Mammary epithelial cell (primary cell): ENCODE measurements around the gene SMIM28.

Experiments used
- EZH2 ChIP-seq: IDR thresholded peaks from 2 replicates; pipeline ENCODE4 v1.6.1; 2012; ENCODE audit warnings: low read length, inconsistent platforms, borderline replicate concordance
- TF ChIP-seq, protein P1 (sequence below), 2 donors: IDR thresholded peaks in 1 of 2; conservative IDR thresholded peaks in 1 of 2; 2 replicates each; pipeline ENCODE4 v1.5.1; 2011 to 2012; ENCODE audit warnings: inconsistent platforms in 2 of 2, low read length in 2 of 2, mild to moderate bottlenecking in 2 of 2, control low read depth in 1 of 2, low read depth in 1 of 2; ENCODE audit not compliant: insufficient read depth in 1 of 2; ENCODE audit errors: extremely low read depth in 1 of 2

DNA sequence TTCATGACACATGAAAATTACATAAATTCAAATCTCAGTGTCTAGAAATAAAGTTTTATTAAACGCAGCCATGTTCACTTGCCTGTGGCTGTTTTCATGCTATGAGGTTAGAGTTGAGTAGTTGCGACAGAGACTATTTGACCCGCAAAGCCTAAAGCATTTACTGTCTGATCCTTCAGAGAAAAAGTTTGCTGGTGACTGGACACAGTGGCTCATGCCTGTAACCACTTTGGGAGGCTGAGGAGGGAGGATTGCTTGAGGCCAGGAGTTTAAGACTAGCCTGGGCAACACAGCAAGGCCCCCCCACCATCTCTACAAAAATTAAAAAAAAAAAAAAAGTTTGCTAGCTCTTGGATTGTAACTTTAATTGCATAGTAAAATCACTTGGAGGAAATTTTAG is 9.2 kb downstream of the SMIM28 start:
- TF ChIP-seq, protein P1, sequence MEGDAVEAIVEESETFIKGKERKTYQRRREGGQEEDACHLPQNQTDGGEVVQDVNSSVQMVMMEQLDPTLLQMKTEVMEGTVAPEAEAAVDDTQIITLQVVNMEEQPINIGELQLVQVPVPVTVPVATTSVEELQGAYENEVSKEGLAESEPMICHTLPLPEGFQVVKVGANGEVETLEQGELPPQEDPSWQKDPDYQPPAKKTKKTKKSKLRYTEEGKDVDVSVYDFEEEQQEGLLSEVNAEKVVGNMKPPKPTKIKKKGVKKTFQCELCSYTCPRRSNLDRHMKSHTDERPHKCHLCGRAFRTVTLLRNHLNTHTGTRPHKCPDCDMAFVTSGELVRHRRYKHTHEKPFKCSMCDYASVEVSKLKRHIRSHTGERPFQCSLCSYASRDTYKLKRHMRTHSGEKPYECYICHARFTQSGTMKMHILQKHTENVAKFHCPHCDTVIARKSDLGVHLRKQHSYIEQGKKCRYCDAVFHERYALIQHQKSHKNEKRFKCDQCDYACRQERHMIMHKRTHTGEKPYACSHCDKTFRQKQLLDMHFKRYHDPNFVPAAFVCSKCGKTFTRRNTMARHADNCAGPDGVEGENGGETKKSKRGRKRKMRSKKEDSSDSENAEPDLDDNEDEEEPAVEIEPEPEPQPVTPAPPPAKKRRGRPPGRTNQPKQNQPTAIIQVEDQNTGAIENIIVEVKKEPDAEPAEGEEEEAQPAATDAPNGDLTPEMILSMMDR (conservative IDR thresholded peaks at IDR 0.05 in 1 of 2, IDR thresholded peaks at IDR 0.05 in 1 of 2; ENCODE audit: extremely low read depth in 1 of 2, insufficient read depth in 1 of 2, low read depth in 1 of 2, low read length in 2 of 2) = no peak
- TF ChIP-seq EZH2 = no peak
